HepG2 (cell line): ENCODE data around the gene ADAM22. TPM values are rescaled to one million over a fixed set of nuclear protein-coding genes. Genes with fewer than 3 reads are reported as not detected.
A peak's percentile ranks its signal among the peaks of the same experiment; 100 is the strongest.

Experiments used
- ESRRA ChIP-seq: sonication (generic); formaldehyde crosslinking; IDR thresholded peaks from 2 replicates; pipeline ENCODE4 v1.5.1; 2020; ENCODE audit warnings: mild to moderate bottlenecking, low read depth, missing genetic modification reagents
- EZH2 ChIP-seq: conservative IDR thresholded peaks from 2 replicates; pipeline ENCODE4 v1.6.1; 2012; ENCODE audit warnings: mild to moderate bottlenecking, low read depth, low read length, moderate library complexity
- FOXC1 ChIP-seq: sonication (generic); formaldehyde crosslinking; IDR thresholded peaks from 2 replicates; pipeline ENCODE4 v1.8.0; 2022; ENCODE audit warnings: mild to moderate bottlenecking, missing genetic modification reagents, borderline replicate concordance
- HIVEP1 ChIP-seq: sonication (generic); formaldehyde crosslinking; IDR thresholded peaks from 2 replicates; pipeline ENCODE4 v1.4.0; 2020; ENCODE audit warnings: mild to moderate bottlenecking, missing genetic modification reagents
- KDM6A ChIP-seq: IDR thresholded peaks from 2 replicates; pipeline ENCODE4 v1.6.1; 2016; ENCODE audit warnings: low read depth
- MLLT10 ChIP-seq: sonication (generic); formaldehyde crosslinking; IDR thresholded peaks from 2 replicates; pipeline ENCODE4 v1.4.0; 2020; ENCODE audit warnings: missing genetic modification reagents
- MXI1 ChIP-seq: IDR thresholded peaks from 3 replicates; pipeline ENCODE4 v1.6.1; 2012; ENCODE audit warnings: low read depth, low read length, inconsistent platforms, borderline replicate concordance
- NR3C1 ChIP-seq: sonication (generic); formaldehyde crosslinking; IDR thresholded peaks from 2 replicates; pipeline ENCODE4 v1.4.0; 2020; ENCODE audit warnings: missing genetic modification reagents
- REPIN1 ChIP-seq: sonication (generic); formaldehyde crosslinking; IDR thresholded peaks from 2 replicates; pipeline ENCODE4 v1.8.0; 2022; ENCODE audit warnings: missing genetic modification reagents, low read depth, mild to moderate bottlenecking, borderline replicate concordance
- SIX1 ChIP-seq: sonication (generic); formaldehyde crosslinking; IDR thresholded peaks from 2 replicates; pipeline ENCODE4 v1.4.0; 2020; ENCODE audit warnings: missing genetic modification reagents, borderline replicate concordance
- TARDBP ChIP-seq: sonication (generic); formaldehyde crosslinking; IDR thresholded peaks from 2 replicates; pipeline ENCODE4 v1.8.0; 2022; ENCODE audit warnings: mild to moderate bottlenecking, missing genetic modification reagents
- ZMYM2 ChIP-seq: sonication (generic); formaldehyde crosslinking; IDR thresholded peaks from 2 replicates; pipeline ENCODE4 v1.8.0; 2022; ENCODE audit warnings: mild to moderate bottlenecking, missing genetic modification reagents
- ZNF562 ChIP-seq: sonication (generic); formaldehyde crosslinking; IDR thresholded peaks from 2 replicates; pipeline ENCODE4 v1.8.0; 2022; ENCODE audit warnings: missing genetic modification reagents, borderline replicate concordance
- ZNF83 ChIP-seq: sonication (generic); formaldehyde crosslinking; IDR thresholded peaks from 2 replicates; pipeline ENCODE4 v1.4.0; 2020; ENCODE audit warnings: missing genetic modification reagents, mild to moderate bottlenecking, borderline replicate concordance
- ZNF891 ChIP-seq: sonication (generic); formaldehyde crosslinking; IDR thresholded peaks from 2 replicates; pipeline ENCODE4 v1.5.0; 2020; ENCODE audit warnings: mild to moderate bottlenecking, missing genetic modification reagents
- polyA plus RNA-seq, 8 experiments: library from polyadenylated mRNA; depleted of rRNA in 3 of 8; stranded (reverse) in 7 of 8; unstranded in 1 of 8; fragments of >200 nt; fragmentation: Illumina TruSeq in 4 of 8; extraction: Trizol in 4 of 8; gene quantifications; 2 replicates each; pipeline versions ENCODE4 v1.2.1 to v1.2.3, GENCODE V29; 2011 to 2016; ENCODE audit warnings: low read depth in 4 of 8, missing spikeins in 1 of 8, mixed read lengths in 1 of 8; ENCODE audit not compliant: insufficient read depth in 1 of 8
- total RNA-seq, 5 experiments: library from RNA; depleted of rRNA; stranded (reverse); fragments of >200 nt; fragmentation: Illumina TruSeq; extraction: Trizol; gene quantifications; 2 replicates each; pipeline ENCODE4 v1.2.3, GENCODE V29; 2016; ENCODE audit warnings: low read depth in 1 of 5
- TF ChIP-seq, protein P1 (sequence below): sonication (generic); formaldehyde crosslinking; IDR thresholded peaks from 2 replicates; pipeline ENCODE4 v1.5.0; 2020; ENCODE audit warnings: mild to moderate bottlenecking, missing genetic modification reagents, borderline replicate concordance
- TF ChIP-seq, protein P2 (sequence below): sonication (generic); formaldehyde crosslinking; IDR thresholded peaks from 2 replicates; pipeline ENCODE4 v1.4.0; 2020; ENCODE audit warnings: missing genetic modification reagents
- TF ChIP-seq, protein P3 (sequence below): sonication (generic); formaldehyde crosslinking; IDR thresholded peaks from 2 replicates; pipeline ENCODE4 v1.4.0; 2020; ENCODE audit warnings: missing genetic modification reagents
- TF ChIP-seq, protein P4 (sequence below): IDR thresholded peaks from 2 replicates; pipeline ENCODE4 v1.6.1; 2016

Gene ADAM22
- total and polyA plus RNA-seq, 2 of the 13 experiments (the other 11 are each of a cell fraction or from before 2014, with no cell fraction given) = 1.9 to 6.7 TPM

DNA sequence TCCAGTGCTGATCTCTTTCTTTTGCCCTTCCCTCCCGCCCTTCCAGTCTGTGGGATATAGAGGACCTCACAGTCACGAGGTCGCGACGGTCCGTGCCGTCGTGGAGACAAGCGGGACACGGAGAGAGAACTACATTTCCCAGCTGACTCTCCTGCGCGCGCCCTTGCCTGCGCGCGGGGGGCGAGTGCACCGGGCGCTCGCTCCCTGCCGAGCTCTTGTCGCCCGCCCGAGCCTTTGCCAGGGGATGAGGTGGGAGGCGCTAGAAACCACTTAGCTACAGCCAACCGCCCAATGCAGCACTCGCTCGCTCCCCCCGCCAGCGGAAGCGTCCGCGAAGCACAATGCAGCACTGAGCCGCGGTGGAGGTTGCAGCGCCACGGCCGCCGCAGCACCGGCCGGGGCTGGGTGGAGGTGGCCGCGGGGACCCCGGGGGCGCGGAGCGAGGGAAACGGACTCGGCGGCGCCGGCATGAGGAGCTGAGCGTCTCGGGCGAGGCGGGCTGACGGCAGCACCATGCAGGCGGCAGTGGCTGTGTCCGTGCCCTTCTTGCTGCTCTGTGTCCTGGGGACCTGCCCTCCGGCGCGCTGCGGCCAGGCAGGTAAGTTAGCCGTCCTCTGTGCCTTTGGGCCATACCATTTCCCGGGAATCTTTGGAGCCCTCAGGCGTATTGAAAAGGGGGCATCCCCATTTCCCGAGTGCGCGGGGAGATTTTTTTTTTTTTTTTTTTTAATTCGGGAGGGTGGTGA lies at the start of gene ADAM22 (continued):
- TF ChIP-seq, protein P1, sequence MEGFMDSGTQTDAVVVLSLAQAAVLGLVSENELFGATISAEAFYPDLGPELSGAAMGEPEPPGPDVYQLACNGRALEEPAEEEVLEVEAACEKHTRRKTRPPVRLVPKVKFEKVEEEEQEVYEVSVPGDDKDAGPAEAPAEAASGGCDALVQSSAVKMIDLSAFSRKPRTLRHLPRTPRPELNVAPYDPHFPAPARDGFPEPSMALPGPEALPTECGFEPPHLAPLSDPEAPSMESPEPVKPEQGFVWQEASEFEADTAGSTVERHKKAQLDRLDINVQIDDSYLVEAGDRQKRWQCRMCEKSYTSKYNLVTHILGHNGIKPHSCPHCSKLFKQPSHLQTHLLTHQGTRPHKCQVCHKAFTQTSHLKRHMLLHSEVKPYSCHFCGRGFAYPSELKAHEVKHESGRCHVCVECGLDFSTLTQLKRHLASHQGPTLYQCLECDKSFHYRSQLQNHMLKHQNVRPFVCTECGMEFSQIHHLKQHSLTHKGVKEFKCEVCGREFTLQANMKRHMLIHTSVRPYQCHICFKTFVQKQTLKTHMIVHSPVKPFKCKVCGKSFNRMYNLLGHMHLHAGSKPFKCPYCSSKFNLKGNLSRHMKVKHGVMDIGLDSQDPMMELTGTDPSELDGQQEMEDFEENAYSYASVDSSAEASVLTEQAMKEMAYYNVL (CRISPR knock-in tag) = peak; percentile 33; the same call in 1 of the 2 replicates
- TF ChIP-seq NR3C1 (CRISPR knock-in tag) = no peak
- peak; percentile 95 for TF ChIP-seq REPIN1 (CRISPR knock-in tag)
- TF ChIP-seq, protein P2, sequence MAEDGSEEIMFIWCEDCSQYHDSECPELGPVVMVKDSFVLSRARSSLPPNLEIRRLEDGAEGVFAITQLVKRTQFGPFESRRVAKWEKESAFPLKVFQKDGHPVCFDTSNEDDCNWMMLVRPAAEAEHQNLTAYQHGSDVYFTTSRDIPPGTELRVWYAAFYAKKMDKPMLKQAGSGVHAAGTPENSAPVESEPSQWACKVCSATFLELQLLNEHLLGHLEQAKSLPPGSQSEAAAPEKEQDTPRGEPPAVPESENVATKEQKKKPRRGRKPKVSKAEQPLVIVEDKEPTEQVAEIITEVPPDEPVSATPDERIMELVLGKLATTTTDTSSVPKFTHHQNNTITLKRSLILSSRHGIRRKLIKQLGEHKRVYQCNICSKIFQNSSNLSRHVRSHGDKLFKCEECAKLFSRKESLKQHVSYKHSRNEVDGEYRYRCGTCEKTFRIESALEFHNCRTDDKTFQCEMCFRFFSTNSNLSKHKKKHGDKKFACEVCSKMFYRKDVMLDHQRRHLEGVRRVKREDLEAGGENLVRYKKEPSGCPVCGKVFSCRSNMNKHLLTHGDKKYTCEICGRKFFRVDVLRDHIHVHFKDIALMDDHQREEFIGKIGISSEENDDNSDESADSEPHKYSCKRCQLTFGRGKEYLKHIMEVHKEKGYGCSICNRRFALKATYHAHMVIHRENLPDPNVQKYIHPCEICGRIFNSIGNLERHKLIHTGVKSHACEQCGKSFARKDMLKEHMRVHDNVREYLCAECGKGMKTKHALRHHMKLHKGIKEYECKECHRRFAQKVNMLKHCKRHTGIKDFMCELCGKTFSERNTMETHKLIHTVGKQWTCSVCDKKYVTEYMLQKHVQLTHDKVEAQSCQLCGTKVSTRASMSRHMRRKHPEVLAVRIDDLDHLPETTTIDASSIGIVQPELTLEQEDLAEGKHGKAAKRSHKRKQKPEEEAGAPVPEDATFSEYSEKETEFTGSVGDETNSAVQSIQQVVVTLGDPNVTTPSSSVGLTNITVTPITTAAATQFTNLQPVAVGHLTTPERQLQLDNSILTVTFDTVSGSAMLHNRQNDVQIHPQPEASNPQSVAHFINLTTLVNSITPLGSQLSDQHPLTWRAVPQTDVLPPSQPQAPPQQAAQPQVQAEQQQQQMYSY (CRISPR knock-in tag) = no peak
- 0 out of 2 replicates have a peak, but pooled peaks have one; percentile 35 for TF ChIP-seq ZNF562
- no peak for TF ChIP-seq SIX1 (CRISPR knock-in tag)
- TF ChIP-seq ESRRA (CRISPR knock-in tag) = no peak
- no peak for TF ChIP-seq ZNF83 (CRISPR knock-in tag)
- TF ChIP-seq MXI1 = peak; percentile 58; the same call in 1 of the 3 replicates
- TF ChIP-seq, protein P3, sequence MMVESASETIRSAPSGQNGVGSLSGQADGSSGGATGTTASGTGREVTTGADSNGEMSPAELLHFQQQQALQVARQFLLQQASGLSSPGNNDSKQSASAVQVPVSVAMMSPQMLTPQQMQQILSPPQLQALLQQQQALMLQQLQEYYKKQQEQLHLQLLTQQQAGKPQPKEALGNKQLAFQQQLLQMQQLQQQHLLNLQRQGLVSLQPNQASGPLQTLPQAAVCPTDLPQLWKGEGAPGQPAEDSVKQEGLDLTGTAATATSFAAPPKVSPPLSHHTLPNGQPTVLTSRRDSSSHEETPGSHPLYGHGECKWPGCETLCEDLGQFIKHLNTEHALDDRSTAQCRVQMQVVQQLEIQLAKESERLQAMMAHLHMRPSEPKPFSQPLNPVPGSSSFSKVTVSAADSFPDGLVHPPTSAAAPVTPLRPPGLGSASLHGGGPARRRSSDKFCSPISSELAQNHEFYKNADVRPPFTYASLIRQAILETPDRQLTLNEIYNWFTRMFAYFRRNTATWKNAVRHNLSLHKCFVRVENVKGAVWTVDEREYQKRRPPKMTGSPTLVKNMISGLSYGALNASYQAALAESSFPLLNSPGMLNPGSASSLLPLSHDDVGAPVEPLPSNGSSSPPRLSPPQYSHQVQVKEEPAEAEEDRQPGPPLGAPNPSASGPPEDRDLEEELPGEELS = 0 out of 2 replicates have a peak, but pooled peaks have one; percentile 19
- TF ChIP-seq, protein P4, sequence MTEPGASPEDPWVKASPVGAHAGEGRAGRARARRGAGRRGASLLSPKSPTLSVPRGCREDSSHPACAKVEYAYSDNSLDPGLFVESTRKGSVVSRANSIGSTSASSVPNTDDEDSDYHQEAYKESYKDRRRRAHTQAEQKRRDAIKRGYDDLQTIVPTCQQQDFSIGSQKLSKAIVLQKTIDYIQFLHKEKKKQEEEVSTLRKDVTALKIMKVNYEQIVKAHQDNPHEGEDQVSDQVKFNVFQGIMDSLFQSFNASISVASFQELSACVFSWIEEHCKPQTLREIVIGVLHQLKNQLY = no peak
- TF ChIP-seq FOXC1 (CRISPR knock-in tag) = peak; percentile 74; the same call in 1 of the 2 replicates
- TF ChIP-seq TARDBP (CRISPR knock-in tag) = no peak; the same call in 1 of the 2 replicates
- TF ChIP-seq EZH2 = no peak
- 0 out of 2 replicates have a peak, but pooled peaks have one; percentile 52 for TF ChIP-seq ZMYM2 (CRISPR knock-in tag)
- no peak for TF ChIP-seq MLLT10
- peak; percentile 90; the same call in 1 of the 2 replicates for TF ChIP-seq ZNF891 (CRISPR knock-in tag)
- no peak for TF ChIP-seq HIVEP1
- TF ChIP-seq KDM6A (CRISPR knock-in tag) = no peak
